Hepatocyte (in vitro differentiated cells): ENCODE results near the gene OLFM4.

Source experiments
- EZH2 ChIP-seq: fragments of 200-600 bp; sonication (generic); IDR thresholded peaks from 2 replicates; pipeline ENCODE4 v1.6.1; 2016; ENCODE audit warnings: antibody characterized with exemption, mild to moderate bottlenecking, borderline replicate concordance
- EZH2phosphoT487 ChIP-seq: fragments of 200-600 bp; sonication (generic); IDR thresholded peaks from one replicate; pipeline ENCODE4 v1.6.1; 2018; ENCODE audit warnings: antibody characterized with exemption, mild to moderate bottlenecking, low read depth, moderate library complexity; ENCODE audit not compliant: unreplicated experiment, severe bottlenecking
- TF ChIP-seq, protein P1 (sequence below): fragments of 200-600 bp; sonication (generic); IDR thresholded peaks from 2 replicates; pipeline ENCODE4 v1.5.1; 2016; ENCODE audit warnings: antibody characterized with exemption, mild to moderate bottlenecking; ENCODE audit not compliant: poor library complexity

DNA sequence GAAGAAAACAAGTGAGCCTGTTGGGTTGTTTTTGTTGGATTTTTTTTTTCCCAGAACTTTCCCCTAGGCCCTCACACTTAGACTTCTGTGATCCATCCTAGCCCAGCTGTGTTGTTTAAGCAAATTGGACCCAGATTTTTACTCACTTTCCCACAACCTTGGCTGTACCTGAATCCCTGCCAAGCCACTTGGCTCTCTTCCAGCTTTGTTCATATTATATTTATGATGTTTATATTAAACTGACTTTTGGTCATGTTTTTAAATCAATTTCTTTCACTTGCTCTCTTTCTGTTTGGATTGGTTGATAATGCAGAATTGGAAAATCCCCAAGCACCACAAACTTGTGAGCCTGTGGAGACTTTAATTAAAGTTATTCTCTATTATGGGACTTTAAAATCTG lies 16.6 kb downstream of the OLFM4 start:
- TF ChIP-seq, protein P1, sequence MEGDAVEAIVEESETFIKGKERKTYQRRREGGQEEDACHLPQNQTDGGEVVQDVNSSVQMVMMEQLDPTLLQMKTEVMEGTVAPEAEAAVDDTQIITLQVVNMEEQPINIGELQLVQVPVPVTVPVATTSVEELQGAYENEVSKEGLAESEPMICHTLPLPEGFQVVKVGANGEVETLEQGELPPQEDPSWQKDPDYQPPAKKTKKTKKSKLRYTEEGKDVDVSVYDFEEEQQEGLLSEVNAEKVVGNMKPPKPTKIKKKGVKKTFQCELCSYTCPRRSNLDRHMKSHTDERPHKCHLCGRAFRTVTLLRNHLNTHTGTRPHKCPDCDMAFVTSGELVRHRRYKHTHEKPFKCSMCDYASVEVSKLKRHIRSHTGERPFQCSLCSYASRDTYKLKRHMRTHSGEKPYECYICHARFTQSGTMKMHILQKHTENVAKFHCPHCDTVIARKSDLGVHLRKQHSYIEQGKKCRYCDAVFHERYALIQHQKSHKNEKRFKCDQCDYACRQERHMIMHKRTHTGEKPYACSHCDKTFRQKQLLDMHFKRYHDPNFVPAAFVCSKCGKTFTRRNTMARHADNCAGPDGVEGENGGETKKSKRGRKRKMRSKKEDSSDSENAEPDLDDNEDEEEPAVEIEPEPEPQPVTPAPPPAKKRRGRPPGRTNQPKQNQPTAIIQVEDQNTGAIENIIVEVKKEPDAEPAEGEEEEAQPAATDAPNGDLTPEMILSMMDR, result no peak
- no peak for TF ChIP-seq EZH2
- TF ChIP-seq EZH2phosphoT487, result no peak
